Bronchial epithelial cell (primary cell): ENCODE results near the gene IFI27. TPM values are rescaled to one million over a fixed set of nuclear protein-coding genes. Genes with fewer than 3 reads are reported as not detected.
A peak's percentile ranks its signal among the peaks of the same experiment; 100 is the strongest.

Experiments used
- DNase-seq: peaks from one replicate; pipeline ENCODE4 v3.0.0-alpha.2; 2010; ENCODE audit warnings: low read depth
- FAIRE-seq: peaks from 2 replicates; lab custom pipeline; 2011; peaks lifted over from hg19 to GRCh38; lab: Jason Lieb, UNC
- H3K27me3 ChIP-seq: 2 replicates; pipeline ENCODE4 v1.5.1; 2011; ENCODE audit warnings: low read length; ENCODE audit not compliant: control insufficient read depth, insufficient read depth
- H3K36me3 ChIP-seq: 2 replicates; pipeline ENCODE4 v1.5.1; 2011; ENCODE audit warnings: low read length; ENCODE audit not compliant: control insufficient read depth, insufficient read depth
- H3K4me3 ChIP-seq: 2 replicates; pipeline ENCODE4 v1.5.1; 2011; ENCODE audit warnings: mild to moderate bottlenecking, low read depth, low read length, control low read depth
- CTCF ChIP-seq: IDR thresholded peaks from 2 replicates; pipeline ENCODE4 v1.5.1; 2011; ENCODE audit warnings: mild to moderate bottlenecking, moderate library complexity, low read length, control low read depth, inconsistent platforms; ENCODE audit not compliant: insufficient read depth, severe bottlenecking
- total RNA-seq: library from RNA; depleted of rRNA; stranded (reverse); fragments of >200 nt; gene quantifications from 2 replicates; pipeline ENCODE4 v1.2.1, GENCODE V29; 2014

The IFI27 gene
- total RNA-seq, 1 donor from 2014 or later, result 20.5 TPM

GRCh38 chr14:94099006-94099405 lies 11.5 kb upstream of the IFI27 start:
- H3K36me3 ChIP-seq, result no peaks in the 10 kb centered on the region
- no peak for FAIRE-seq
- H3K4me3 ChIP-seq, result no peak overlapping the region
- H3K27me3 ChIP-seq, result no peaks in the 10 kb centered on the region
- no peak for DNase-seq
- TF ChIP-seq CTCF, result no peak

GRCh38 chr14:94100847-94101246 lies 9.7 kb upstream of the IFI27 start:
- TF ChIP-seq CTCF, result no peak
- Histone ChIP-seq H3K4me3 (no peak overlapping the region), H3K27me3 (no peaks in the 10 kb centered on the region), H3K36me3 (no peaks in the 10 kb centered on the region)
- DNase-seq, result peak; percentile 46
- FAIRE-seq, result peak; percentile 13

- DNase-seq (no peak), FAIRE-seq (no peak)
- H3K4me3 ChIP-seq, result no peak overlapping the region
- no peak for TF ChIP-seq CTCF
- H3K27me3 ChIP-seq, result no peaks in the 10 kb centered on the region
- H3K36me3 ChIP-seq, result no peaks in the 10 kb centered on the region
Observed at GRCh38 chr14:94101748-94102147, 8.8 kb upstream of the IFI27 start.

GRCh38 chr14:94102768-94103482 lies 7.6 kb upstream of the IFI27 start:
- H3K36me3 ChIP-seq, result no peaks in the 10 kb centered on the region
- no peaks in the 10 kb centered on the region for H3K27me3 ChIP-seq
- FAIRE-seq (peak; percentile 72), DNase-seq (no peak)
- H3K4me3 ChIP-seq, result no peak overlapping the region
- TF ChIP-seq CTCF, result no peak

GRCh38 chr14:94103554-94104150 lies 6.9 kb upstream of the IFI27 start:
- DNase-seq (no peak), FAIRE-seq (peak; percentile 73)
- Histone ChIP-seq H3K4me3 (no peak overlapping the region), H3K36me3 (no peaks in the 10 kb centered on the region), H3K27me3 (no peaks in the 10 kb centered on the region)
- TF ChIP-seq CTCF, result no peak
